Measurements from ENCODE around the gene ACADVL. TPM values are rescaled to one million over a fixed set of nuclear protein-coding genes. Genes with fewer than 3 reads are reported as not detected.

ACADVL gene
- total RNA-seq, 1 donor from 2014 or later, result 1,048 TPM

GRCh38 chr17:7221278-7222092 is 1.7 kb downstream of the ACADVL start:
- no peak for DNase-seq (ENCODE audit: low spot score in 2 of 2)
- Histone ChIP-seq H3K4me3 (peak overlapping the region in 1 of 2 donors; percentile 98), H3K9me3 (no peaks in the 10 kb centered on the region), H3K27ac (peak overlapping the region; percentile 96 to 100), H3K36me3 (peaks cover 46% of the 10 kb centered on the region in 2 donors), H3K27me3 (no peaks in the 10 kb centered on the region), H3K4me1 (peaks cover 13 to 30% of the 10 kb centered on the region in 2 donors)
- intact Hi-C loops (cut with DNase I), result no loop called here
- TF ChIP-seq, protein P1, sequence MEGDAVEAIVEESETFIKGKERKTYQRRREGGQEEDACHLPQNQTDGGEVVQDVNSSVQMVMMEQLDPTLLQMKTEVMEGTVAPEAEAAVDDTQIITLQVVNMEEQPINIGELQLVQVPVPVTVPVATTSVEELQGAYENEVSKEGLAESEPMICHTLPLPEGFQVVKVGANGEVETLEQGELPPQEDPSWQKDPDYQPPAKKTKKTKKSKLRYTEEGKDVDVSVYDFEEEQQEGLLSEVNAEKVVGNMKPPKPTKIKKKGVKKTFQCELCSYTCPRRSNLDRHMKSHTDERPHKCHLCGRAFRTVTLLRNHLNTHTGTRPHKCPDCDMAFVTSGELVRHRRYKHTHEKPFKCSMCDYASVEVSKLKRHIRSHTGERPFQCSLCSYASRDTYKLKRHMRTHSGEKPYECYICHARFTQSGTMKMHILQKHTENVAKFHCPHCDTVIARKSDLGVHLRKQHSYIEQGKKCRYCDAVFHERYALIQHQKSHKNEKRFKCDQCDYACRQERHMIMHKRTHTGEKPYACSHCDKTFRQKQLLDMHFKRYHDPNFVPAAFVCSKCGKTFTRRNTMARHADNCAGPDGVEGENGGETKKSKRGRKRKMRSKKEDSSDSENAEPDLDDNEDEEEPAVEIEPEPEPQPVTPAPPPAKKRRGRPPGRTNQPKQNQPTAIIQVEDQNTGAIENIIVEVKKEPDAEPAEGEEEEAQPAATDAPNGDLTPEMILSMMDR (IDR thresholded peaks at IDR 0.05), result no peak

- TF ChIP-seq, protein P1 (IDR thresholded peaks at IDR 0.05), result no peak
- Histone ChIP-seq H3K27ac (no peak overlapping the region), H3K4me1 (peaks cover 7 to 27% of the 10 kb centered on the region in 2 donors), H3K4me3 (no peak overlapping the region), H3K9me3 (no peaks in the 10 kb centered on the region), H3K36me3 (peaks cover 54% of the 10 kb centered on the region in 2 donors), H3K27me3 (no peaks in the 10 kb centered on the region)
- intact Hi-C loops (cut with DNase I), result no loop called here
- no peak for DNase-seq (ENCODE audit: low spot score in 2 of 2)
These were observed 2.6 kb downstream of the ACADVL start for GRCh38 chr17:7222093-7222971.

- TF ChIP-seq, protein P1 (IDR thresholded peaks at IDR 0.05), result no peak
- Histone ChIP-seq H3K4me3 (no peak overlapping the region), H3K36me3 (peaks cover 59 to 60% of the 10 kb centered on the region in 2 donors), H3K9me3 (no peaks in the 10 kb centered on the region), H3K4me1 (peaks cover 4 to 25% of the 10 kb centered on the region in 2 donors), H3K27me3 (no peaks in the 10 kb centered on the region), H3K27ac (no peak overlapping the region)
- intact Hi-C loops (cut with DNase I), result no loop called here
- DNase-seq (ENCODE audit: low spot score in 2 of 2), result no peak
These were observed 3.2 kb downstream of the ACADVL start for GRCh38 chr17:7222972-7223292.

DNA sequence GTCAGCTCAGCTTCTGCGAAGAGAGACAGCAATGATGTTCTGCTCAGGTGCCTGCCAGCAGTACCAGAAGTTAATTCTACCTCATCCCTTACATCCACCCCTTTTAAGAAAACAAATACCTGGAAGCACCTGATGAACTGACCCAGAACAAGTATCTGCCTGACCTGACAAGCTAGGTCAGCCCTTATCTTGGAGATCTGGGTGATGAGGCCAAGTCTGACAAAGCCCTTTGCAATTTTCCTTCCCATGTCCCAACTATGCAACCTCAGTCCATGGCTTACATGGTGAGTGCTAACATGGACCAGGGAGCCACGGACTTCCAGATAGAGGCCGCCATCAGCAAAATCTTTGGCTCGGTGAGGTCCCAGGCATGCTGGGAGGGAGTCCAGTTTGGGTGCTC is 3.6 kb downstream of the ACADVL start:
- intact Hi-C loops (cut with DNase I), result no loop called here
- peaks cover 2 to 21% of the 10 kb centered on the region in 2 donors for H3K4me1 ChIP-seq
- peaks cover 64% of the 10 kb centered on the region in 2 donors for H3K36me3 ChIP-seq
- H3K9me3 ChIP-seq, result no peaks in the 10 kb centered on the region
- TF ChIP-seq, protein P1 (IDR thresholded peaks at IDR 0.05), result no peak
- no peak overlapping the region for H3K27ac ChIP-seq
- no peak overlapping the region for H3K4me3 ChIP-seq
- H3K27me3 ChIP-seq, result no peaks in the 10 kb centered on the region
- no peak for DNase-seq (ENCODE audit: low spot score in 2 of 2)

- no peak for DNase-seq (ENCODE audit: low spot score in 2 of 2)
- Histone ChIP-seq H3K9me3 (no peaks in the 10 kb centered on the region), H3K4me1 (peaks cover 2 to 16% of the 10 kb centered on the region in 2 donors), H3K4me3 (no peak overlapping the region), H3K27ac (no peak overlapping the region), H3K27me3 (no peaks in the 10 kb centered on the region), H3K36me3 (peaks cover 70 to 71% of the 10 kb centered on the region in 2 donors)
- TF ChIP-seq, protein P1 (IDR thresholded peaks at IDR 0.05), result no peak
- intact Hi-C loops (cut with DNase I), result no loop called here
These were observed 4.4 kb downstream of the ACADVL start for GRCh38 chr17:7224110-7224509.

Data from ascending aorta (tissue), 2 donors.